ENCODE results near the gene SLC29A3.
A peak's percentile ranks its signal among the peaks of the same experiment; 100 is the strongest.
"Not testable (repeated sequence)": the region's sequence is repeated elsewhere in the genome, so short reads cannot be mapped to it uniquely, and the experiment has no call there.

Gene SLC29A3

GRCh38 chr10:71319042-71319799 is at the start of gene SLC29A3:
Gene SLC29A3, plus strand, starts transcription at chr10:71319259. Its CDS starts 51 bp downstream, at chr10:71319310.
- peak; percentile 78 for DNase-seq

- no peak for DNase-seq
Measured at GRCh38 chr10:71269301-71270288, 49.5 kb upstream of the SLC29A3 start.

GRCh38 chr10:71270301-71271220 is 48.5 kb upstream of the SLC29A3 start:
- peak; percentile 72 for DNase-seq

GRCh38 chr10:71271662-71272055 is 47.4 kb upstream of the SLC29A3 start:
- no peak for DNase-seq

GRCh38 chr10:71272056-71272771 is 46.8 kb upstream of the SLC29A3 start:
- DNase-seq = no peak

- not testable (repeated sequence) for DNase-seq
Measured at GRCh38 chr10:71272974-71273373, 46.1 kb upstream of the SLC29A3 start.

GRCh38 chr10:71273506-71273905 is 45.6 kb upstream of the SLC29A3 start:
- DNase-seq = no peak

- DNase-seq = no peak
Measured at GRCh38 chr10:71274901-71275796, 43.9 kb upstream of the SLC29A3 start.

GRCh38 chr10:71276873-71277272 is 42.2 kb upstream of the SLC29A3 start:
- DNase-seq = no peak

GRCh38 chr10:71277914-71278665 is 41.0 kb upstream of the SLC29A3 start:
- DNase-seq = no peak

- no peak for DNase-seq
Measured at GRCh38 chr10:71278691-71279588, 40.1 kb upstream of the SLC29A3 start.

GRCh38 chr10:71279590-71280170 is 39.4 kb upstream of the SLC29A3 start:
- DNase-seq = no peak

- DNase-seq = no peak
Measured at GRCh38 chr10:71280216-71280615, 38.8 kb upstream of the SLC29A3 start.

- no peak for DNase-seq
Measured at GRCh38 chr10:71280825-71281224, 38.2 kb upstream of the SLC29A3 start.

- no peak for DNase-seq
Measured at GRCh38 chr10:71281646-71282322, 37.3 kb upstream of the SLC29A3 start.

GRCh38 chr10:71282323-71282680 is 36.8 kb upstream of the SLC29A3 start:
- DNase-seq = no peak

- no peak for DNase-seq
Measured at GRCh38 chr10:71283410-71283809, 35.6 kb upstream of the SLC29A3 start.

GRCh38 chr10:71283876-71284275 is 35.2 kb upstream of the SLC29A3 start:
- DNase-seq = no peak

Data from NCI-H1436 (cell line).